ENCODE measurements around the gene LRMDA.

Gene LRMDA

DNA sequence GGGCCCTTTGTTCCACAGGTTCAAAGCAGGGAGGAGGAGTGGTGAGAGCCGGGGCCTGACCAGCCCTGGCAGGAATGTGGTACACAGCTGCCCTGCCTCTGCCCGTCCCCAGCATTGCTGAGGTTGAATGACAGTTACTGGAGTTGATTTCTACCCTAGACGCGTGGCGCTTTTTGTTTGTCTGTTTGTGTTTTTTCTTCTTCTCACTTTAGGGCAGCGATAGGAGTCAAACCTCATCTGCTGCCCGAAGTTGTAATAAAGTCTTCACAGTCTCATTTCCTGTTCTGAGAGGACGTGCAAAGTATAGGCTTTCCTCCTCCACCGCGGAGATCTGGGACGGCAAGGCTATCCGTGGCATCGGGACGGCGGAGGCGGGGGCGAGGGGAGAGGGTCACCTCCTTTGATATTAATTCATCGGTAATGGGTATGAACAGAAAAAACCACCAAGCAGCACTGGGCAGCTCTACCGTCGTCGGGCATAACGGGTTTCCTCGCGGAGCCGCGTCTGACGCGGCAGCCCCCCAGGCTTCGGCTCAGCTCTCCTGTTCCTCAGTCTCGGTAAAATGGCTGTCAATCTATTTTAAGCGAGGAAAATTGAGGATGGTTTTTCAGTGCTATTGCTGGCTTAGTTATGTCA, 160.8 kb downstream of the LRMDA start:
- no peak for DNase-seq (ENCODE audit: low read depth)
- TF ChIP-seq, protein P1, sequence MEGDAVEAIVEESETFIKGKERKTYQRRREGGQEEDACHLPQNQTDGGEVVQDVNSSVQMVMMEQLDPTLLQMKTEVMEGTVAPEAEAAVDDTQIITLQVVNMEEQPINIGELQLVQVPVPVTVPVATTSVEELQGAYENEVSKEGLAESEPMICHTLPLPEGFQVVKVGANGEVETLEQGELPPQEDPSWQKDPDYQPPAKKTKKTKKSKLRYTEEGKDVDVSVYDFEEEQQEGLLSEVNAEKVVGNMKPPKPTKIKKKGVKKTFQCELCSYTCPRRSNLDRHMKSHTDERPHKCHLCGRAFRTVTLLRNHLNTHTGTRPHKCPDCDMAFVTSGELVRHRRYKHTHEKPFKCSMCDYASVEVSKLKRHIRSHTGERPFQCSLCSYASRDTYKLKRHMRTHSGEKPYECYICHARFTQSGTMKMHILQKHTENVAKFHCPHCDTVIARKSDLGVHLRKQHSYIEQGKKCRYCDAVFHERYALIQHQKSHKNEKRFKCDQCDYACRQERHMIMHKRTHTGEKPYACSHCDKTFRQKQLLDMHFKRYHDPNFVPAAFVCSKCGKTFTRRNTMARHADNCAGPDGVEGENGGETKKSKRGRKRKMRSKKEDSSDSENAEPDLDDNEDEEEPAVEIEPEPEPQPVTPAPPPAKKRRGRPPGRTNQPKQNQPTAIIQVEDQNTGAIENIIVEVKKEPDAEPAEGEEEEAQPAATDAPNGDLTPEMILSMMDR (conservative IDR thresholded peaks at IDR 0.05; ENCODE audit: low read depth, low read length): no peak
- H3K4me3 ChIP-seq (ENCODE audit: low read length): no peak overlapping the region

- H3K4me3 ChIP-seq (ENCODE audit: low read length): no peak overlapping the region
- DNase-seq (ENCODE audit: low read depth): no peak
Observed at GRCh38 chr10:75592791-75593643, 161.6 kb downstream of the LRMDA start.

DNA sequence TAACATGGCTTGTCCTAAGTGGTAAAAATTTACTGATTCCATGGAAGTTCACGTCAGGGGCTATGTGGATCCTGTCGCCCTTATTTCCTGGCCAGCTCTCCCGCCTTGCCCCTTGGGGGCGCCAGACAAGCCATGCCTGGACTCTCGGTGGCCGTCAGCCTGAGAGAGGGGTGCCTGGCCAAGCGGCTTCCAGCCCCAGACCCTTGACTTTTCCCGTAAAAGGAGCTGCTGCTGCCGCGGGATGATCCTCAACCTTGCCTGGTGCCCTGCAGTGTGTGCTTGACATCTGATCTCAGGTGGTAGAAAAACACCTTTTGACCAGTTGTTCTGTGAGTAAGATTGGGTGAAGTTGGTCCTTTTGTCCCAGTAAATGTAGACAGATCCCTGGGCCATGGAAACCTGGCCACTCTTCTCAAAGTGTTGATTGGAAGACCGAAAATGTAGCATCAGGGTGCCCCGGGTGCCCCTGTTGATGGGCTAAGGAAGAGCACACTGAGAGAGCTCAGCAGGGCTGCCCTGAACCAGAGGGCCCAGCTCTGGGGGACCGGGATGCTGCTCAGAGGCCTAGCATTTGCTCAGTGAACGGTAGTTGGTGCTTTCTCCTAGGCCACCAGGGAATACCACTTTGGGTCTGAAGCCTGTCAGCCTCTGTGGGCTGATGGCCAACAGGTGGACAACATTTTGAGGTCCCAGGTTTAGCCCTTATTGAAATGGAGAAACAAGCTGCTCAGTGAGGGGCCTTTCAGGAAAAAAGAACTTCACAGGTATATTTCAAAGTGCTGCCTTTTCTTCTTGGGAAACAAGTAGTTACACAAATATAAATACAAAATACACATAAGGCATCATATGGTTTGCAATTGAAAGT, 162.5 kb downstream of the LRMDA start:
- no peak overlapping the region for H3K4me3 ChIP-seq (ENCODE audit: low read length)
- TF ChIP-seq, protein P1 (conservative IDR thresholded peaks at IDR 0.05; ENCODE audit: low read depth, low read length): peak; percentile 36
- no peak for DNase-seq (ENCODE audit: low read depth)

More at GRCh38 chr10:75592791-75593643, 161.6 kb downstream of the LRMDA start:
- TF ChIP-seq, protein P1 (conservative IDR thresholded peaks at IDR 0.05; ENCODE audit: low read depth, low read length): no peak

- TF ChIP-seq, protein P1 (conservative IDR thresholded peaks at IDR 0.05; ENCODE audit: low read depth, low read length): no peak
- H3K4me3 ChIP-seq (ENCODE audit: low read length): no peak overlapping the region
- no peak for DNase-seq (ENCODE audit: low read depth)
Observed at GRCh38 chr10:75596930-75597620, 165.7 kb downstream of the LRMDA start.

GRCh38 chr10:75597773-75598440, 166.5 kb downstream of the LRMDA start:
- H3K4me3 ChIP-seq (ENCODE audit: low read length): no peak overlapping the region
- no peak for DNase-seq (ENCODE audit: low read depth)
- TF ChIP-seq, protein P1 (conservative IDR thresholded peaks at IDR 0.05; ENCODE audit: low read depth, low read length): no peak

- TF ChIP-seq, protein P1 (conservative IDR thresholded peaks at IDR 0.05; ENCODE audit: low read depth, low read length): no peak
- DNase-seq (ENCODE audit: low read depth): no peak
- no peak overlapping the region for H3K4me3 ChIP-seq (ENCODE audit: low read length)
Observed at GRCh38 chr10:75598998-75599397, 167.6 kb downstream of the LRMDA start.
